Measurements from ENCODE around the gene CNTNAP2.

The CNTNAP2 gene

DNA sequence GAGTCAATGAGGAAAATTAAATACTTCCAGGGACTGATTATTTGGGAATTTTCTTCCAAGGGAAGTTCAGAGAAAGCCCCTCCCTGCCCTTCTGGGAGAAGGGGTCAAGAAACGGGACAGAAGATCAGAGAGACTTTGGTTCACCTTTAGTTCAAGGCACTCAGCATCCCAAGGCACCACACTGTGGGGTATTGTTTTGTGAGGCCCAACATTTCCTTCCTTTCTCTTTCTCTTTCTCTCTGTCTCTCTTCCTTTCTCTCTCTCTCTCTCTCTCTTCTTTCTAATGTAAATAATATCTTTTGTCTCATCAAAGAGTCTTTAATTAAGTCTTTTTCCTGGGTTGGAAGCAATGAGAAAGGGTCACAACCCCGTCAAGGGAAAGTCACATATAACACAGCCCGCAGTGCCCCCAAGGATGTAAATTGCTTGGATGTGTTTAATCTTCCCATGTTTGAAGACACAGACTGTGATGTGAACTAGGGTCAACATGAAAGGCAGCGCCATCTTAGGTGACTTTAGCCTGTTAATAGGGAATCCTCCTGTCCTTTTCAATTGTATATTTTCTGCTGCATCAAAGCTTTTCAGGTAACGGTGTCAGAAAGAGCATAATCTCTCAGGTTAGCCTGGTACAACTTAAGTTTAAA lies 1490.7 kb downstream of the CNTNAP2 start:
- no peak overlapping the region for H3K4me2 ChIP-seq
- H3K27me3 ChIP-seq (ENCODE audit: insufficient read depth, low read depth) = no peaks in the 10 kb centered on the region
- H3K79me2 ChIP-seq (ENCODE audit: insufficient read depth, low read depth) = no peaks in the 10 kb centered on the region
- no peak overlapping the region for H2AFZ ChIP-seq (ENCODE audit: low read depth)
- H3K36me3 ChIP-seq (ENCODE audit: insufficient read depth) = no peaks in the 10 kb centered on the region
- no peak overlapping the region for H3K27ac ChIP-seq
- TF ChIP-seq, protein P1, sequence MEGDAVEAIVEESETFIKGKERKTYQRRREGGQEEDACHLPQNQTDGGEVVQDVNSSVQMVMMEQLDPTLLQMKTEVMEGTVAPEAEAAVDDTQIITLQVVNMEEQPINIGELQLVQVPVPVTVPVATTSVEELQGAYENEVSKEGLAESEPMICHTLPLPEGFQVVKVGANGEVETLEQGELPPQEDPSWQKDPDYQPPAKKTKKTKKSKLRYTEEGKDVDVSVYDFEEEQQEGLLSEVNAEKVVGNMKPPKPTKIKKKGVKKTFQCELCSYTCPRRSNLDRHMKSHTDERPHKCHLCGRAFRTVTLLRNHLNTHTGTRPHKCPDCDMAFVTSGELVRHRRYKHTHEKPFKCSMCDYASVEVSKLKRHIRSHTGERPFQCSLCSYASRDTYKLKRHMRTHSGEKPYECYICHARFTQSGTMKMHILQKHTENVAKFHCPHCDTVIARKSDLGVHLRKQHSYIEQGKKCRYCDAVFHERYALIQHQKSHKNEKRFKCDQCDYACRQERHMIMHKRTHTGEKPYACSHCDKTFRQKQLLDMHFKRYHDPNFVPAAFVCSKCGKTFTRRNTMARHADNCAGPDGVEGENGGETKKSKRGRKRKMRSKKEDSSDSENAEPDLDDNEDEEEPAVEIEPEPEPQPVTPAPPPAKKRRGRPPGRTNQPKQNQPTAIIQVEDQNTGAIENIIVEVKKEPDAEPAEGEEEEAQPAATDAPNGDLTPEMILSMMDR (conservative IDR thresholded peaks at IDR 0.05; ENCODE audit: low read depth, low read length) = no peak
- no peak overlapping the region for H3K4me3 ChIP-seq (IDR thresholded peaks at IDR 0.05; ENCODE audit: insufficient read depth, low read depth, low read length)
- H3K4me1 ChIP-seq (ENCODE audit: low read depth, poor library complexity, severe bottlenecking) = no peaks in the 10 kb centered on the region
- H4K20me1 ChIP-seq (ENCODE audit: insufficient read depth) = no peaks in the 10 kb centered on the region
- H3K9ac ChIP-seq = no peak overlapping the region

DNA sequence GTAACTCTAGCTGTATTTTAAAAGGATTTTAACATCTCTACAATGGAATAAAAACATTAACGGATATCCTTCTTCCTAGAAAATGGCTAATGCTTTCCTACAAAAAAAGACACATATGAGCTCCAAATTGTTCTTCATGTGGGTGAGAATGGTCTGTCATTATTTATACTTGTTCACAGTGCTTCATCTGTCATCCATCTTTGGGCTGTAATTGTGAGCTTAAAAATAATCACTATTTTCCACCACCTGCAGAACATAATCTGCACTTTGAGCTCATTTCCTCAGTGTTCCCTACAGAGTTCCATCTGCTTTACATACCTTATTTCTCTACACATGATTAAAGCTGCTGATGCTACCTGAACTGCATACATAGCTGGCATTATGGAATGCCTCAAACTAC lies 1494.8 kb downstream of the CNTNAP2 start:
- H3K79me2 ChIP-seq (ENCODE audit: insufficient read depth, low read depth) = no peaks in the 10 kb centered on the region
- TF ChIP-seq, protein P1 (conservative IDR thresholded peaks at IDR 0.05; ENCODE audit: low read depth, low read length) = no peak
- no peaks in the 10 kb centered on the region for H3K4me1 ChIP-seq (ENCODE audit: low read depth, poor library complexity, severe bottlenecking)
- no peaks in the 10 kb centered on the region for H3K27me3 ChIP-seq (ENCODE audit: insufficient read depth, low read depth)
- no peaks in the 10 kb centered on the region for H3K36me3 ChIP-seq (ENCODE audit: insufficient read depth)
- no peak overlapping the region for H3K27ac ChIP-seq
- no peak overlapping the region for H2AFZ ChIP-seq (ENCODE audit: low read depth)
- H3K9ac ChIP-seq = no peak overlapping the region
- no peak overlapping the region for H3K4me3 ChIP-seq (IDR thresholded peaks at IDR 0.05; ENCODE audit: insufficient read depth, low read depth, low read length)
- no peak overlapping the region for H3K4me2 ChIP-seq
- H4K20me1 ChIP-seq (ENCODE audit: insufficient read depth) = no peaks in the 10 kb centered on the region

DNA sequence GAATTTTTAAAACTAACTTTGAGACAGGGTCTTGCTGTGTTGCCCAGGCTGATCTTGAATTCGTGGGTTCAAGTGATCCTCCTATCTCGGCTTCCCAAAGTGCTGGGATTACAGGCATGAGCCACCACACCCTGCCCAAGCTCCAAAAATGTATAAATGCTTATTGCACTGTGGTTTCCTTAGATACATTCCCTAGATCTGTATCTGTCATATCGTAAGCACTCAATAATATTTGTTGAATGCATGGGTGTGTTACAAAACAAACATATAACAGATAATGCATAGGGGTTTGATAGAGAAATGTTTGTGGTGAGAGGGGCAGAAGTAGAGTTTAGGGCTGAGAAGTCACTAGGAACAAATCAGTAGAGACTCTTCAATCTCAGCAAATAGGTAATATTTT lies 1518.7 kb downstream of the CNTNAP2 start:
- no peak overlapping the region for H3K4me2 ChIP-seq
- H3K4me3 ChIP-seq (IDR thresholded peaks at IDR 0.05; ENCODE audit: insufficient read depth, low read depth, low read length) = no peak overlapping the region
- H3K36me3 ChIP-seq (ENCODE audit: insufficient read depth) = no peaks in the 10 kb centered on the region
- no peaks in the 10 kb centered on the region for H3K4me1 ChIP-seq (ENCODE audit: low read depth, poor library complexity, severe bottlenecking)
- H3K27me3 ChIP-seq (ENCODE audit: insufficient read depth, low read depth) = no peaks in the 10 kb centered on the region
- H3K27ac ChIP-seq = no peak overlapping the region
- H2AFZ ChIP-seq (ENCODE audit: low read depth) = no peak overlapping the region
- no peaks in the 10 kb centered on the region for H3K79me2 ChIP-seq (ENCODE audit: insufficient read depth, low read depth)
- TF ChIP-seq, protein P1 (conservative IDR thresholded peaks at IDR 0.05; ENCODE audit: low read depth, low read length) = no peak
- H3K9ac ChIP-seq = no peak overlapping the region
- no peaks in the 10 kb centered on the region for H4K20me1 ChIP-seq (ENCODE audit: insufficient read depth)

DNA sequence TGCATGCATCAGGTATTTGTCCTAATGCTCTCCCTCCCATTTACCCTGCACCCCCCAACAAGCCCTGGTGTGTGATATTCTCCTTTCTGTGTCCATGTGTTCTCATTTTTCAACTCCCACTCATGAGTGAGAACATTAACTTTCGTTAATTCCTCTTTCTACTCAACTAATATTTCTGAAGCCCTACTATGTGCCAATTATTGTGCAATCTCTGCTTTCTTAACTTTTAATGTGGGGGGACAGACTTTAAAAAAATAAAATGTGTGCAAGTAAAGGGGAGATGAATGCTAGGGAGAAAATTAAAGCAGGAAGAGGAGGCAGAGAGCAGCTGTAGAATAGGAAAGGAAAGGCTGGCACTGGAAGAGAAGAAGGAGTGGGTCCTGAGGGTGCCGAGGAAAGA lies 1520.0 kb downstream of the CNTNAP2 start:
- Histone ChIP-seq H3K4me1 (ENCODE audit: low read depth, poor library complexity, severe bottlenecking) (no peaks in the 10 kb centered on the region), H3K4me2 (no peak overlapping the region), H4K20me1 (ENCODE audit: insufficient read depth) (no peaks in the 10 kb centered on the region), H3K27me3 (ENCODE audit: insufficient read depth, low read depth) (no peaks in the 10 kb centered on the region), H3K27ac (no peak overlapping the region), H3K9ac (no peak overlapping the region), H3K79me2 (ENCODE audit: insufficient read depth, low read depth) (no peaks in the 10 kb centered on the region), H3K36me3 (ENCODE audit: insufficient read depth) (no peaks in the 10 kb centered on the region), H3K4me3 (IDR thresholded peaks at IDR 0.05; ENCODE audit: insufficient read depth, low read depth, low read length) (no peak overlapping the region), H2AFZ (ENCODE audit: low read depth) (no peak overlapping the region)
- TF ChIP-seq, protein P1 (conservative IDR thresholded peaks at IDR 0.05; ENCODE audit: low read depth, low read length) = no peak

Measured in KMS-11 (cell line).